ENCODE data around the gene WWC1.
A peak's percentile ranks its signal among the peaks of the same experiment; 100 is the strongest.

Gene WWC1

DNA sequence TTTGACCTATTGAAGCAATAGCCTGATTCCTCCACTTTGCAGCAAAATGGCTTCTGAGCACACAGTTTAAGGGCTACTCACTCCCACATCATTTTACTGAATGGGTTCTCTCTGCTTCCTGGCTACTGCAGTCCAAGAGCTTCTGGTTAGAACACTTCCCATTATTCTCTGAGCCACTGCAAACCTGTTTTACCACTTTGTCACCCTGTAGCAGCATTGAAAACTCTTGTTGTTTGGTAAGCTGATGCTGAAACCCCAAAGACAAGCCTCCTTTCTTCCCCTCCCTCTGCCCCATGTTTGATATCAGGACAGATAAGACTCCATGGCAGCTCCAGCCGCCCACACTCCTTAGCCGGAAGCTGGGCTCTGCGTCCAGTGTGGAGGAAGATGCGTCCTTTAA is 110.4 kb downstream of the WWC1 start:
- Histone ChIP-seq H3K4me1 (ENCODE audit: control insufficient read depth, insufficient read depth, low read length) (no peaks in the 10 kb centered on the region), H3K36me3 (ENCODE audit: control insufficient read depth, insufficient read depth, low read length) (no peaks in the 10 kb centered on the region), H3K9ac (ENCODE audit: low read length) (no peak overlapping the region), H3K27ac (ENCODE audit: low read depth, low read length) (no peak overlapping the region), H3K4me3 (ENCODE audit: low read length) (no peak overlapping the region), H3K27me3 (ENCODE audit: control insufficient read depth, insufficient read depth, low read length) (no peaks in the 10 kb centered on the region)

DNA sequence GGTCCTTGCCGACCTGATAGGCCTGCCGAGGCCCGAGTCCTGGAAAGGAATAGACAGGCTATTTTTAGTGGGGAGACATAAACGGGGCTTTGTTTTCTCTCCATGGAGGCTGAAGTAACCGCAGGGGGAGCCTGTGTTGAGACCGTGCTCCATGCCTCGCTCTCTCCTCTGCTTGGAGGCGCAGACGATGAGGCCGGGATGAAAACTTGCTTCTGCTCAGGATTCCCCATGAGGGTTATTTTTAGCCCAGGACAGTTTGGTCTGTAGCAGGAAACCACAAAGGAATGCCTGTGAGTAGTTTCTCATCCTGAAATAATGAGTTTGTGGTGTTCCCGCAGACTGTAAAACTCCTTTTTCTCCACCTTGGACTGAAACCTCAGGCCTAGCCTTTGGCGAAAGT is 112.9 kb downstream of the WWC1 start:
- H3K27ac ChIP-seq (ENCODE audit: low read depth, low read length) = no peak overlapping the region
- H3K9ac ChIP-seq (ENCODE audit: low read length) = no peak overlapping the region
- no peaks in the 10 kb centered on the region for H3K4me1 ChIP-seq (ENCODE audit: control insufficient read depth, insufficient read depth, low read length)
- no peaks in the 10 kb centered on the region for H3K36me3 ChIP-seq (ENCODE audit: control insufficient read depth, insufficient read depth, low read length)
- no peak overlapping the region for H3K4me3 ChIP-seq (ENCODE audit: low read length)
- no peaks in the 10 kb centered on the region for H3K27me3 ChIP-seq (ENCODE audit: control insufficient read depth, insufficient read depth, low read length)

DNA sequence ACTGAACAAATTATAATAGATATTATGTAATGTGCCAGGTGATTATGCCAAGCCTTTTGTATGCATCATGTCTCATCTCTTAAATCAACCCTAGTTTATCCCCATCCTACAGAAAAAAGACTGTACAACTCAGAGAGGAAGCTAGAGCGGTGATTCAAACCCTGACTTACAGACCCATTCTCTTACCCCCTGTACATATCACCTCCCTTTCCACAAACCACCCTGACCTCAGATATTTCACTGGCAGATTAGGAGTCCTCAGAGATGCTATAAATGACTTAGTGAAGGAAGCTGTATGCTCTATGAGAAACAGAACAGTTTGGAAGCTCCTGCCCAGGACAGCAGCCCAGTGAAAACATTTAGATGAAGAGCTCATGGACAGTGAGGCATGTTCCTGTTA is 115.8 kb downstream of the WWC1 start:
- Histone ChIP-seq H3K9ac (ENCODE audit: low read length) (no peak overlapping the region), H3K4me1 (ENCODE audit: control insufficient read depth, insufficient read depth, low read length) (no peaks in the 10 kb centered on the region), H3K27ac (ENCODE audit: low read depth, low read length) (no peak overlapping the region), H3K27me3 (ENCODE audit: control insufficient read depth, insufficient read depth, low read length) (no peaks in the 10 kb centered on the region), H3K4me3 (ENCODE audit: low read length) (no peak overlapping the region), H3K36me3 (ENCODE audit: control insufficient read depth, insufficient read depth, low read length) (no peaks in the 10 kb centered on the region)

DNA sequence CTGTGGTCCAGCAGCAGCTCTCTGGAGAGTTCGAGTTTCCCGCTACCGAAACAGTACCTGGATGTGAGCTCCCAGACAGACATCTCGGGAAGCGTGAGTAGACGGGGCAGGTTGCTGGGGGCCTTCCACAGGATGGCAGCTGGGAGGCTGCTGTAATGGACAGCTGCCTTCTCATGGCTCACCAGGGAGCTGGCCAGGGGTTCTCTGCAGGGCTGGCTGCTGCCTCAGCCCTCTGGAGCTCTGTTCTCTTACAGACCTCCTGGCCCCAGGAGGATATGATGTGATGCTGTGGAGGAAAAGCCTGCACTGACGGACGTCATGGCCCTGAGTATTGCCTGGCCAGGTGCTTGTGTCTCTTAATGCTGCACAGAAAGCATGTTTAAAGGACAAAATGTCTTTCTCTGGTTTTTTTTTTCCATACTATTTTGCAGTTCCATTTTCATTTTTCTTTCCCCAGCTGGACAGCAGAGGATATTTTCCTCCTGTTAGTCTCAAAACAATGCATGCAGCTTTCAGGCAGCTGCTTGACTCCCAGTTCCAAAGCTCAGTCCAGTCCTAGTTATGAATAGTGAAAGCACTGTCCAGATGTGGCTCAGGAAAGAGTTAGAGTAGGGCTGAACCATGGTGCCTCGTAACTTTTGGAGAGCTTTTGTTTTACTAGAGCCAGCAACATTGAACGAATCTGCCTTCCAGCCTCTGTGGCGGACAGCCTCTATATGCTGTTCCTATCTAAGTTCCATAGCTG is 117.3 kb downstream of the WWC1 start:
- H3K27ac ChIP-seq (ENCODE audit: low read depth, low read length) = no peak overlapping the region
- H3K9ac ChIP-seq (ENCODE audit: low read length) = no peak overlapping the region
- no peaks in the 10 kb centered on the region for H3K27me3 ChIP-seq (ENCODE audit: control insufficient read depth, insufficient read depth, low read length)
- no peak overlapping the region for H3K4me3 ChIP-seq (ENCODE audit: low read length)
- no peaks in the 10 kb centered on the region for H3K36me3 ChIP-seq (ENCODE audit: control insufficient read depth, insufficient read depth, low read length)
- H3K4me1 ChIP-seq (ENCODE audit: control insufficient read depth, insufficient read depth, low read length) = no peaks in the 10 kb centered on the region

- no peak overlapping the region for H3K9ac ChIP-seq (ENCODE audit: low read length)
- H3K27me3 ChIP-seq (ENCODE audit: control insufficient read depth, insufficient read depth, low read length) = no peaks in the 10 kb centered on the region
- no peak overlapping the region for H3K27ac ChIP-seq (ENCODE audit: low read depth, low read length)
- no peaks in the 10 kb centered on the region for H3K4me1 ChIP-seq (ENCODE audit: control insufficient read depth, insufficient read depth, low read length)
- H3K4me3 ChIP-seq (ENCODE audit: low read length) = peak overlapping the region; percentile 9
- no peaks in the 10 kb centered on the region for H3K36me3 ChIP-seq (ENCODE audit: control insufficient read depth, insufficient read depth, low read length)
Measured at GRCh38 chr5:168409591-168410458, 118.4 kb downstream of the WWC1 start.

- H3K36me3 ChIP-seq (ENCODE audit: control insufficient read depth, insufficient read depth, low read length) = no peaks in the 10 kb centered on the region
- H3K27me3 ChIP-seq (ENCODE audit: control insufficient read depth, insufficient read depth, low read length) = no peaks in the 10 kb centered on the region
- no peak overlapping the region for H3K27ac ChIP-seq (ENCODE audit: low read depth, low read length)
- no peak overlapping the region for H3K4me3 ChIP-seq (ENCODE audit: low read length)
- H3K4me1 ChIP-seq (ENCODE audit: control insufficient read depth, insufficient read depth, low read length) = no peaks in the 10 kb centered on the region
- H3K9ac ChIP-seq (ENCODE audit: low read length) = no peak overlapping the region
Measured at GRCh38 chr5:168411871-168412270, 120.4 kb downstream of the WWC1 start.

DNA sequence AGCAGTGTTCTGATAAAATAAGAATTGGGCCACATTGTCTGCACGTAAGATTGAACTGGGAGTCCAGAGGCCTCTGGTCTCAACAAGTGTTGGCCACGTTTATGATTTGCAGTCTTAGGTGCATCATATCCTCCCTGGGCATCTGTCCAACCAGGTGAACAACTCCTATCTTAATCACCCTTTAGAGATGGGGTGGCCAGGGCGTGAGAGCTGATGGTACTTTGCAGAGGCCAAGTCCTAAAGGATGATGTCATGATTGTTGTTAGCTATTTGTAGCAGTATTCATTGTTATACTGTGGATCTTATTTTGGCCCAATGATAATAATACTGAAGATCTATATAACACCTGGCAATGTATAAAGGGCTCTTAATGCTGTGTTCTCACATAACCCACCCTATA is 121.6 kb downstream of the WWC1 start:
- H3K36me3 ChIP-seq (ENCODE audit: control insufficient read depth, insufficient read depth, low read length) = no peaks in the 10 kb centered on the region
- no peaks in the 10 kb centered on the region for H3K4me1 ChIP-seq (ENCODE audit: control insufficient read depth, insufficient read depth, low read length)
- no peak overlapping the region for H3K4me3 ChIP-seq (ENCODE audit: low read length)
- H3K27ac ChIP-seq (ENCODE audit: low read depth, low read length) = no peak overlapping the region
- no peaks in the 10 kb centered on the region for H3K27me3 ChIP-seq (ENCODE audit: control insufficient read depth, insufficient read depth, low read length)
- no peak overlapping the region for H3K9ac ChIP-seq (ENCODE audit: low read length)

DNA sequence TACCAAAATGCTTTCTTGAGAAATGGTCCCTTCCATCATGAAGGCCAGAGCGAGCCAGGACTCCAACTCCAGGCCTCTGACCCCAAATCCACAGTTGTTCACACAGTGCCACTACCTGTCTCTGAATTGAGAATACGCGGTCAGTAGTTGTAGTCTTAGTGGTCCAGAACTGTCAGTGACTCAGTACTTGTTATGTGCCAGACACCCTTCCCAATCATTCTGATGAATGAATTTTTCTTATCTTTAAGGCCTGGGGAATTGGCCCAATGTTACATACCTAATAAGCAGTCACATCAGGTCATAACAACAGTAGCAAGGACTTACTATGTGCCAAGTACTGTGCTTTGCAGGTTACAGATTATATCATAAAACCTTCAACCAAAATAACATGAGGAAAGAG is 122.2 kb downstream of the WWC1 start:
- Histone ChIP-seq H3K4me1 (ENCODE audit: control insufficient read depth, insufficient read depth, low read length) (no peaks in the 10 kb centered on the region), H3K4me3 (ENCODE audit: low read length) (no peak overlapping the region), H3K27ac (ENCODE audit: low read depth, low read length) (no peak overlapping the region), H3K9ac (ENCODE audit: low read length) (no peak overlapping the region), H3K36me3 (ENCODE audit: control insufficient read depth, insufficient read depth, low read length) (no peaks in the 10 kb centered on the region), H3K27me3 (ENCODE audit: control insufficient read depth, insufficient read depth, low read length) (no peaks in the 10 kb centered on the region)

DNA sequence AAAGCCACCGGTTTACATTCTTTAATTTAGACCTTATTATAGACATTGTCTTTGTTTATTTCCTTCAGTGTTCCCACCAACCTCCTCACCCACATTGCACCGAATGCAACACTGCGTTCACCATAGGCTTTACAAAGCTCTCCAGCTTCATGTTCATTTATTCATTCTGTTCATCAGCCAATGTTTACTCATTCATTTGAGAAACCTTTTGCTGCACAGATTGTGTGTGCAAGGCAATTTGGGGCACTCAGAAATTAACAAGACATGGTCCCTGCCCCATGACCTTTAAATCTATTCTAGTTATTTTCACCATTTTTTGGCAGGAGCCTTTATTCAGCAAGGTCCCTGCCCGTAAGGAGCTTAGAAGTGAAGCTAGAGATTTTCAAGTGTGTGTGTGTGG is 124.0 kb downstream of the WWC1 start:
- Histone ChIP-seq H3K9ac (ENCODE audit: low read length) (no peak overlapping the region), H3K27ac (ENCODE audit: low read depth, low read length) (no peak overlapping the region), H3K4me1 (ENCODE audit: control insufficient read depth, insufficient read depth, low read length) (no peaks in the 10 kb centered on the region), H3K36me3 (ENCODE audit: control insufficient read depth, insufficient read depth, low read length) (no peaks in the 10 kb centered on the region), H3K27me3 (ENCODE audit: control insufficient read depth, insufficient read depth, low read length) (no peaks in the 10 kb centered on the region), H3K4me3 (ENCODE audit: low read length) (no peak overlapping the region)

DNA sequence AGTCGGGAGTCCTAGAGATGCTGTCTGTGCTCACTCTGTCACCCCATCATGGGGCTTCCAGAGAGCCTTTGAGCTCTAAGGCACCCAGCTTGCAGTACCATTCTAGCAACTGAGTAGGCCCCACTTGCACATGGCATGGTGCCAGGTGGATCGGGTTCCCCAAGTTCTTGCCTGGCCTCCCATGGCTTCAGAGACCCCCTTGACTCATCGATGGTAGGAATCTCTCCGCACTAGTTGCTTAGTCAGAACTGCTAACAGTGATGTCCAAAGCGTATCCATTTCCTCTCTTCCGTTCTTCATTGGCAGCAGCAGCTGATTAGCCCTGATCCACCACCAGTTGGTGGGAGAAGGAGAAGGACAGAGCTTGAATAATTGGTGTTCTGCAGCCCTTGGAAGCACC is 124.5 kb downstream of the WWC1 start:
- Histone ChIP-seq H3K27ac (ENCODE audit: low read depth, low read length) (no peak overlapping the region), H3K9ac (ENCODE audit: low read length) (no peak overlapping the region), H3K4me1 (ENCODE audit: control insufficient read depth, insufficient read depth, low read length) (no peaks in the 10 kb centered on the region), H3K27me3 (ENCODE audit: control insufficient read depth, insufficient read depth, low read length) (no peaks in the 10 kb centered on the region), H3K4me3 (ENCODE audit: low read length) (no peak overlapping the region), H3K36me3 (ENCODE audit: control insufficient read depth, insufficient read depth, low read length) (no peaks in the 10 kb centered on the region)

DNA sequence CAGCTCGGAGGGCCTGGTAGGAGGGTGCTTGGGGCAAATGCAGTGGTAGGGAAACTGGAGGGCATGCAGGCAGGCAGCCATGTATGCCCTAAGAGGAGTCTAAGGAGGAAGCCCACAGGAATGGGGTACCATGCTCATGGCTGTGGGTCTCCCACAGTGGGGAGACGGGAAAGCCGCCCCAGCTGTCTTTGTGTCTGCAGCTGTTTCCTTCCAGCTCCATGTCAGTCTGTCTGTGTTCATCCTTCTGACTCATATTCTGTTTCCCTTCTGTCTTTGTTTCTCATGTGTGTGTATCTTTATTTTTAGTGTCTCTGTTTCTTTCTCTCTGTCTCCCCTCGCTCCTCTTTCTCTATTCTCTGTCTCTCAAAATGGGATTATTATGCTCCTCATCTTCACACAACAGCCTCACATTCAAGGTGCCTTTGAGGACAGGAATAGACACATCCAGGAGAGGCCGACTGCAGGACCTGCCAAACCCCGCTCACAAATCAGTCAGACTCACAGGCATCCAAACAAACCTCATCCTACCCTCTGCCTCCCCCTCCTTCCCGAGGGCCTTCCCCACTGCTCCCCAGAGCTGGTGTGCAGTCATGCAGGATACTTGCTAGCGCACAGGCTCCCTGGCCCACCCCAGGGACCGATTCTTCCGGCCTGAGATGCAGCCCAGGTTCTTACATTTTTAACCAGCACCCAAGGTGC is 126.4 kb downstream of the WWC1 start:
- no peak overlapping the region for H3K4me3 ChIP-seq (ENCODE audit: low read length)
- no peaks in the 10 kb centered on the region for H3K36me3 ChIP-seq (ENCODE audit: control insufficient read depth, insufficient read depth, low read length)
- H3K27ac ChIP-seq (ENCODE audit: low read depth, low read length) = no peak overlapping the region
- H3K27me3 ChIP-seq (ENCODE audit: control insufficient read depth, insufficient read depth, low read length) = no peaks in the 10 kb centered on the region
- H3K9ac ChIP-seq (ENCODE audit: low read length) = no peak overlapping the region
- H3K4me1 ChIP-seq (ENCODE audit: control insufficient read depth, insufficient read depth, low read length) = no peaks in the 10 kb centered on the region

GRCh38 chr5:168420461-168420860 is 129.0 kb downstream of the WWC1 start:
- Histone ChIP-seq H3K36me3 (ENCODE audit: control insufficient read depth, insufficient read depth, low read length) (no peaks in the 10 kb centered on the region), H3K4me3 (ENCODE audit: low read length) (no peak overlapping the region), H3K9ac (ENCODE audit: low read length) (no peak overlapping the region), H3K27ac (ENCODE audit: low read depth, low read length) (no peak overlapping the region), H3K27me3 (ENCODE audit: control insufficient read depth, insufficient read depth, low read length) (no peaks in the 10 kb centered on the region), H3K4me1 (ENCODE audit: control insufficient read depth, insufficient read depth, low read length) (no peaks in the 10 kb centered on the region)
